ENCODE results near the gene ZPLD1. TPM values are rescaled to one million over a fixed set of nuclear protein-coding genes. Genes with fewer than 3 reads are reported as not detected.

ZPLD1 gene
- total and polyA plus RNA-seq, 10 of the 15 experiments (the other 5 are each of a cell fraction or from before 2014, with no cell fraction given), result not detected

DNA sequence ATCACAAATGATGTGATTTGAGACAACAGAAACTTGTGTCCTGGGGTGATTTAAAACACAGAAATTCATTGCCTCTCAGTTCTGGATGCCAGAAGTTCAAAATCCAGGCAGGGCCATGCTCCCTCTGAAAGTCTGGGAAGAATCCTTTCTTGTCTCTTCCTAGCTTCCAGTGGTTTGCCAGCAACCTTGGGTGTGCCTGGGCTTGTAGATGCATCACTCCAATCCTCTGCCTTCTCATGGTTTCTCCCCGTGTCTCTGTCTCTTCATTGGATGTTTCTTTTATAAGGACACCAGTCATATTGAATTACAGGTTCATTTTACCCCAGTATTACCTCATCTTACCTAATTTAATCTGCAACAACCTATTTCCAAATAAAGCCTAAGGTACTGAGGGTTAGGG, 16.7 kb downstream of the ZPLD1 start (continued):
- no peak for TF ChIP-seq MEF2B (IDR thresholded peaks at IDR 0.05; ENCODE audit: partially characterized antibody, poor library complexity, severe bottlenecking)
- TF ChIP-seq, protein P1, sequence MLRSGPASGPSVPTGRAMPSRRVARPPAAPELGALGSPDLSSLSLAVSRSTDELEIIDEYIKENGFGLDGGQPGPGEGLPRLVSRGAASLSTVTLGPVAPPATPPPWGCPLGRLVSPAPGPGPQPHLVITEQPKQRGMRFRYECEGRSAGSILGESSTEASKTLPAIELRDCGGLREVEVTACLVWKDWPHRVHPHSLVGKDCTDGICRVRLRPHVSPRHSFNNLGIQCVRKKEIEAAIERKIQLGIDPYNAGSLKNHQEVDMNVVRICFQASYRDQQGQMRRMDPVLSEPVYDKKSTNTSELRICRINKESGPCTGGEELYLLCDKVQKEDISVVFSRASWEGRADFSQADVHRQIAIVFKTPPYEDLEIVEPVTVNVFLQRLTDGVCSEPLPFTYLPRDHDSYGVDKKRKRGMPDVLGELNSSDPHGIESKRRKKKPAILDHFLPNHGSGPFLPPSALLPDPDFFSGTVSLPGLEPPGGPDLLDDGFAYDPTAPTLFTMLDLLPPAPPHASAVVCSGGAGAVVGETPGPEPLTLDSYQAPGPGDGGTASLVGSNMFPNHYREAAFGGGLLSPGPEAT (IDR thresholded peaks at IDR 0.05; ENCODE audit: low read depth), result no peak
- TF ChIP-seq, protein P2, sequence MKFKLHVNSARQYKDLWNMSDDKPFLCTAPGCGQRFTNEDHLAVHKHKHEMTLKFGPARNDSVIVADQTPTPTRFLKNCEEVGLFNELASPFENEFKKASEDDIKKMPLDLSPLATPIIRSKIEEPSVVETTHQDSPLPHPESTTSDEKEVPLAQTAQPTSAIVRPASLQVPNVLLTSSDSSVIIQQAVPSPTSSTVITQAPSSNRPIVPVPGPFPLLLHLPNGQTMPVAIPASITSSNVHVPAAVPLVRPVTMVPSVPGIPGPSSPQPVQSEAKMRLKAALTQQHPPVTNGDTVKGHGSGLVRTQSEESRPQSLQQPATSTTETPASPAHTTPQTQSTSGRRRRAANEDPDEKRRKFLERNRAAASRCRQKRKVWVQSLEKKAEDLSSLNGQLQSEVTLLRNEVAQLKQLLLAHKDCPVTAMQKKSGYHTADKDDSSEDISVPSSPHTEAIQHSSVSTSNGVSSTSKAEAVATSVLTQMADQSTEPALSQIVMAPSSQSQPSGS (IDR thresholded peaks at IDR 0.05; ENCODE audit: low read length), result no peak
- no peak for TF ChIP-seq ZSCAN29 (IDR thresholded peaks at IDR 0.05)
- no peak for TF ChIP-seq USF2 (IDR thresholded peaks at IDR 0.05; ENCODE audit: borderline replicate concordance, low read depth, low read length)
- TF ChIP-seq SUZ12 (IDR thresholded peaks at IDR 0.05; ENCODE audit: unreplicated experiment), result no peak
- TF ChIP-seq SMAD1 (IDR thresholded peaks at IDR 0.05; ENCODE audit: low read depth, partially characterized antibody), result no peak
- TF ChIP-seq CHD4 (IDR thresholded peaks at IDR 0.05), result no peak
- TF ChIP-seq, protein P3, sequence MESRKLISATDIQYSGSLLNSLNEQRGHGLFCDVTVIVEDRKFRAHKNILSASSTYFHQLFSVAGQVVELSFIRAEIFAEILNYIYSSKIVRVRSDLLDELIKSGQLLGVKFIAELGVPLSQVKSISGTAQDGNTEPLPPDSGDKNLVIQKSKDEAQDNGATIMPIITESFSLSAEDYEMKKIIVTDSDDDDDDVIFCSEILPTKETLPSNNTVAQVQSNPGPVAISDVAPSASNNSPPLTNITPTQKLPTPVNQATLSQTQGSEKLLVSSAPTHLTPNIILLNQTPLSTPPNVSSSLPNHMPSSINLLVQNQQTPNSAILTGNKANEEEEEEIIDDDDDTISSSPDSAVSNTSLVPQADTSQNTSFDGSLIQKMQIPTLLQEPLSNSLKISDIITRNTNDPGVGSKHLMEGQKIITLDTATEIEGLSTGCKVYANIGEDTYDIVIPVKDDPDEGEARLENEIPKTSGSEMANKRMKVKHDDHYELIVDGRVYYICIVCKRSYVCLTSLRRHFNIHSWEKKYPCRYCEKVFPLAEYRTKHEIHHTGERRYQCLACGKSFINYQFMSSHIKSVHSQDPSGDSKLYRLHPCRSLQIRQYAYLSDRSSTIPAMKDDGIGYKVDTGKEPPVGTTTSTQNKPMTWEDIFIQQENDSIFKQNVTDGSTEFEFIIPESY (IDR thresholded peaks at IDR 0.05), result no peak
